CD4-positive, alpha-beta T cell (primary cell): ENCODE data around the gene CASP9. TPM values are rescaled to one million over a fixed set of nuclear protein-coding genes. Genes with fewer than 3 reads are reported as not detected.

Experiments used
- ATAC-seq: fragments of 200-7000 bp; cut with Tn5 transposase; one replicate; pipeline ENCODE4 v1.10.0; 2022; ENCODE audit warnings: mild to moderate bottlenecking; ENCODE audit not compliant: poor library complexity
- CTCF ChIA-PET: fragments of 350-600 bp; sonication (Branson Sonifier 250); formaldehyde crosslinking; loops from one replicate; lab custom pipeline; 2021; ENCODE audit warnings: antibody characterized with exemption, inconsistent platforms; lab: Charles Lee
- POLR2A ChIA-PET: fragments of 350-600 bp; sonication (Branson Sonifier 250); formaldehyde crosslinking; loops from one replicate; lab custom pipeline; 2021; ENCODE audit warnings: antibody characterized with exemption, inconsistent platforms; lab: Charles Lee
- DNase-seq, 14 experiments: peaks; one replicate each; pipeline ENCODE4 v3.0.0-alpha.2; 2013 to 2020; ENCODE audit warnings: mixed read lengths in 2 of 14
- H3K27ac ChIP-seq, 2 donors: one replicate each; pipeline versions ENCODE4 v1.5.1 to v1.7.0; 2013; ENCODE audit warnings: low read length in 2 of 2, low read depth in 1 of 2, mild to moderate bottlenecking in 1 of 2
- H3K27me3 ChIP-seq, 2 experiments: 1 replicate in 1 of 2; 2 replicates in 1 of 2; pipeline versions ENCODE4 v1.6.1 to v1.7.0; 2013; ENCODE audit warnings: low read length in 2 of 2, control low read depth in 1 of 2, mild to moderate bottlenecking in 1 of 2, moderate library complexity in 1 of 2; ENCODE audit not compliant: insufficient read depth in 2 of 2, control insufficient read depth in 1 of 2
- H3K36me3 ChIP-seq: one replicate; pipeline ENCODE4 v1.6.1; 2013; ENCODE audit warnings: low read length, control low read depth; ENCODE audit not compliant: insufficient read depth
- H3K4me1 ChIP-seq: one replicate; pipeline ENCODE4 v1.6.1; 2013; ENCODE audit warnings: low read length, control low read depth; ENCODE audit not compliant: insufficient read depth
- H3K4me3 ChIP-seq: one replicate; pipeline ENCODE4 v1.5.1; 2013; ENCODE audit warnings: mild to moderate bottlenecking, low read length, moderate library complexity
- H3K9me3 ChIP-seq, 2 experiments: 1 replicate in 1 of 2; 2 replicates in 1 of 2; pipeline versions ENCODE4 v1.6.1 to v1.7.0; 2013; ENCODE audit warnings: low read length in 2 of 2, mild to moderate bottlenecking in 2 of 2, control low read depth in 1 of 2, moderate library complexity in 1 of 2; ENCODE audit not compliant: control insufficient read depth in 1 of 2, insufficient read depth in 1 of 2
- H3K27ac Mint-ChIP-seq: one replicate; pipeline ENCODE4 v1.8.0; 2020; ENCODE audit warnings: mixed read lengths
- H3K27me3 Mint-ChIP-seq: one replicate; pipeline ENCODE4 v1.8.0; 2021; ENCODE audit warnings: mixed read lengths
- H3K36me3 Mint-ChIP-seq: one replicate; pipeline ENCODE4 v1.8.0; 2021; ENCODE audit warnings: low read depth, mixed read lengths
- H3K4me1 Mint-ChIP-seq: one replicate; pipeline ENCODE4 v1.8.0; 2021; ENCODE audit warnings: low read depth, mixed read lengths
- H3K4me3 Mint-ChIP-seq: one replicate; pipeline ENCODE4 v1.8.0; 2020; ENCODE audit warnings: mild to moderate bottlenecking, mixed read lengths
- H3K9me3 Mint-ChIP-seq: one replicate; pipeline ENCODE4 v1.8.0; 2020; ENCODE audit warnings: mixed read lengths
- CTCF ChIP-seq: fragments of 200-600 bp; IDR thresholded peaks from one replicate; pipeline ENCODE4 v1.8.0; 2022; ENCODE audit warnings: antibody characterized with exemption, mild to moderate bottlenecking
- intact Hi-C, 2 experiments: fragments of 100-400 bp; cut with DNase I in 1 of 2; cut with micrococcal nuclease in 1 of 2; formaldehyde crosslinking; loops; one replicate each; pipeline versions ENCODE4 v1.15.1 to v1.9.0; 2023 to 2025; cut with DNase I, micrococcal nuclease
- total RNA-seq, 174 experiments: library from RNA in 2 of 174; stranded (reverse) in 2 of 174; gene quantifications; one replicate each; pipeline ENCODE4 v1.2.3 and lab custom pipeline; 2021 to 2026

The CASP9 gene
- total RNA-seq, 2 experiments from 2014 or later: 15.7 to 18.0 TPM

- Histone ChIP-seq H3K9me3 (no peaks in the 10 kb centered on the region), H3K27me3 (no peaks in the 10 kb centered on the region), H3K4me3 (no peak overlapping the region), H3K27ac (no peak overlapping the region), H3K36me3 (peaks cover 46% of the 10 kb centered on the region), H3K4me1 (no peaks in the 10 kb centered on the region)
- ChIA-PET POLR2A (no interaction called here), CTCF (no interaction called here)
- DNase-seq (no peak), ATAC-seq (no peak)
- TF ChIP-seq CTCF: no peak
- intact Hi-C loops: no loop called here
- Mint-ChIP-seq H3K4me1 (peaks cover 4% of the 10 kb centered on the region), H3K27ac (peak overlapping the region; percentile 21), H3K4me3 (no peak overlapping the region), H3K9me3 (no peaks in the 10 kb centered on the region), H3K27me3 (no peaks in the 10 kb centered on the region), H3K36me3 (peaks cover 53% of the 10 kb centered on the region)
Measured at GRCh38 chr1:15550573-15550972, 26.6 kb upstream of the CASP9 start.

- no peaks in the 10 kb centered on the region for H3K27me3 Mint-ChIP-seq
- Histone ChIP-seq H3K27me3 (no peaks in the 10 kb centered on the region), H3K9me3 (no peaks in the 10 kb centered on the region), H3K36me3 (peaks cover 71% of the 10 kb centered on the region), H3K4me1 (no peaks in the 10 kb centered on the region), H3K27ac (no peak overlapping the region), H3K4me3 (no peak overlapping the region)
- H3K36me3 Mint-ChIP-seq: peaks cover 86% of the 10 kb centered on the region
- TF ChIP-seq CTCF: no peak
- no peak overlapping the region for H3K27ac Mint-ChIP-seq
- ATAC-seq: no peak
- intact Hi-C loops: no loop called here
- ChIA-PET CTCF (no interaction called here), POLR2A (no interaction called here)
- no peaks in the 10 kb centered on the region for H3K9me3 Mint-ChIP-seq
- no peak for DNase-seq
- no peak overlapping the region for H3K4me3 Mint-ChIP-seq
- H3K4me1 Mint-ChIP-seq: peaks cover 4% of the 10 kb centered on the region
Measured at GRCh38 chr1:15546641-15547040, 22.6 kb upstream of the CASP9 start.

DNA sequence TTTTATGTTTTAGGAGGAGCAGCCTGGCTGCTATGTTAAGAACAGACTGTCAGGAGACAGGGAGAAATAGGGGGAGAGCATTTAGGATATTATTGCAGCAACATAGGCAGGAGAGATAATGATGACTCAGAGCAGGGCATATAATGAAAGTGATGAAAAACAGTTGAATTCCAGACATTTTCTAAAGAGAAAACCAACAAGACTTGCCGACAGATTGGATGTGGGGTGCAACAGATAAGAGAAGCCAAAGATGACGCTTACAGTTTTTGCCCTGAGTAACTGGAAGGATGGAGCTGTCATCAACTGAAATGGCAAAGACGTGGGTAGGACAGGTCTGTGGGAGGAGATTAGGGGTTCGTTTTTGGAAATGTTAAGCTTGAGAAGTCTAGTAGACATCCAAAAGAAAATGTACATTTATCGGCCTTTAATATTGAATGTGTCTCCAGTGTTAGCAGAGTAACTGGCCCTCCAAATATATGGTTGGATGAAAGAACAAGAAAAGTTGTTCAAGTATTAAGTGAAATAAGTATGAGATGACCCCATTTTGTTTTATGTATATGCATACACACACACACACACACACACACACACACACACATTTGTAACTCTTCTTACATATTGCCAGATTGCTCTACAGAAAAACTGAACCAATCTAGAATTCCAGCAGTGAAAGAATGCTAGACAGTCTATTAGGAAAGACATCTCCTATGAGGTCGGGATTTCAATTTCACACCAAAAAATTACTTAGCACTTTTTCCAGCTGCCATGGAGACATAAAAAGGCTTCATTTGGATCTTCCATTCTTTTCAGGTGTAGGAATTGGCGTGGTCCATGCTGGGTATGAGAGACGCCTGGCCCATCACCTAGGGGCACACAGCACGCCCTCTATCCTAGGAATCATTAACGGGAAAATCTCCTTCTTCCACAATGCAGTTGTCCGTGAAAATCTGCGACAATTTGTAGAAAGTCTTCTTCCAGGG, 19.9 kb upstream of the CASP9 start:
- no peak overlapping the region for H3K4me3 ChIP-seq
- H3K4me1 ChIP-seq: no peaks in the 10 kb centered on the region
- ChIA-PET CTCF (no interaction called here), POLR2A (no interaction called here)
- H3K36me3 Mint-ChIP-seq: peaks cover 80% of the 10 kb centered on the region
- no peak overlapping the region for H3K4me3 Mint-ChIP-seq
- peaks cover 76% of the 10 kb centered on the region for H3K36me3 ChIP-seq
- H3K9me3 ChIP-seq: no peaks in the 10 kb centered on the region
- no peaks in the 10 kb centered on the region for H3K27me3 ChIP-seq
- no peak overlapping the region for H3K27ac ChIP-seq
- peaks cover under 1% of the 10 kb centered on the region for H3K4me1 Mint-ChIP-seq
- ATAC-seq: no peak
- DNase-seq: no peak
- H3K9me3 Mint-ChIP-seq: no peaks in the 10 kb centered on the region
- H3K27me3 Mint-ChIP-seq: no peaks in the 10 kb centered on the region
- TF ChIP-seq CTCF: no peak
- intact Hi-C loops: no loop called here
- peak overlapping the region; percentile 28 for H3K27ac Mint-ChIP-seq
